ENCODE data around the gene CSTF2. TPM values are rescaled to one million over a fixed set of nuclear protein-coding genes. Genes with fewer than 3 reads are reported as not detected.
A peak's percentile ranks its signal among the peaks of the same experiment; 100 is the strongest.

Gene CSTF2
- polyA plus RNA-seq, 2 of the 4 experiments (the other 2 are of a cell fraction), result 33.2 to 47.0 TPM

DNA sequence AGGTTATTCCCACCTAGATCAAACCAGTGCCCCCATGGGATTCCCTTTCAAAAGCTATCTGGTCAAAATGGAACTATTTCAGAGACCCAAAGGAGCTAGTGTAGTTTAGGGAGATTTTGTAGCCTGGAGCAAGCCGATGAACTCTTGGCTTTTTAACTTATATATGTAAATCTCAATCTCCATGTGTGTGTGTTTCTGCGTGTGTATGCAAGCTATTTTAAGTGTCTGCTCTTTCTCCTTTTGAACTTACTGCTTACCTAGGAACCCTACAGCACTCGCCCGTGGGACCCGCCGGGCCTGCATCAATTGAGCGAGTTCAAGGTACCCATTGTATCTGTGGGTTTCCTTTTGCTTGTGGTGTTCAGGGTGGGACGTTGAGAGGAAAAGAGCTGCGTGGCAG lies 10.4 kb downstream of the CSTF2 start:
- ATAC-seq, result no peak
- no peak for FAIRE-seq
- Histone ChIP-seq H3K27ac (no peak overlapping the region), H3K4me3 (no peak overlapping the region), H3K4me2 (no peak overlapping the region), H3K4me1 (no peaks in the 10 kb centered on the region), H3K9me3 (no peaks in the 10 kb centered on the region)
- 91% methylated on average over 9 of the region's 9 CpGs for WGBS (ENCODE audit: missing lambda C conversion rate)
- DNase-seq (ENCODE audit: low read depth in 1 of 2, low spot score in 1 of 2), result no peak
- POLR2A ChIA-PET, result no interaction called here
- CTCF ChIA-PET, result no interaction called here
- no peak for TF ChIP-seq HOXB13 (CRISPR knock-in tag; IDR thresholded peaks at IDR 0.05; ENCODE audit: low read depth)
- TF ChIP-seq POLR2A (IDR thresholded peaks at IDR 0.05; ENCODE audit: low read length), result no peak
- TF ChIP-seq RNF2 (IDR thresholded peaks at IDR 0.05; ENCODE audit: borderline replicate concordance, low read depth), result no peak
- TF ChIP-seq, protein P1, sequence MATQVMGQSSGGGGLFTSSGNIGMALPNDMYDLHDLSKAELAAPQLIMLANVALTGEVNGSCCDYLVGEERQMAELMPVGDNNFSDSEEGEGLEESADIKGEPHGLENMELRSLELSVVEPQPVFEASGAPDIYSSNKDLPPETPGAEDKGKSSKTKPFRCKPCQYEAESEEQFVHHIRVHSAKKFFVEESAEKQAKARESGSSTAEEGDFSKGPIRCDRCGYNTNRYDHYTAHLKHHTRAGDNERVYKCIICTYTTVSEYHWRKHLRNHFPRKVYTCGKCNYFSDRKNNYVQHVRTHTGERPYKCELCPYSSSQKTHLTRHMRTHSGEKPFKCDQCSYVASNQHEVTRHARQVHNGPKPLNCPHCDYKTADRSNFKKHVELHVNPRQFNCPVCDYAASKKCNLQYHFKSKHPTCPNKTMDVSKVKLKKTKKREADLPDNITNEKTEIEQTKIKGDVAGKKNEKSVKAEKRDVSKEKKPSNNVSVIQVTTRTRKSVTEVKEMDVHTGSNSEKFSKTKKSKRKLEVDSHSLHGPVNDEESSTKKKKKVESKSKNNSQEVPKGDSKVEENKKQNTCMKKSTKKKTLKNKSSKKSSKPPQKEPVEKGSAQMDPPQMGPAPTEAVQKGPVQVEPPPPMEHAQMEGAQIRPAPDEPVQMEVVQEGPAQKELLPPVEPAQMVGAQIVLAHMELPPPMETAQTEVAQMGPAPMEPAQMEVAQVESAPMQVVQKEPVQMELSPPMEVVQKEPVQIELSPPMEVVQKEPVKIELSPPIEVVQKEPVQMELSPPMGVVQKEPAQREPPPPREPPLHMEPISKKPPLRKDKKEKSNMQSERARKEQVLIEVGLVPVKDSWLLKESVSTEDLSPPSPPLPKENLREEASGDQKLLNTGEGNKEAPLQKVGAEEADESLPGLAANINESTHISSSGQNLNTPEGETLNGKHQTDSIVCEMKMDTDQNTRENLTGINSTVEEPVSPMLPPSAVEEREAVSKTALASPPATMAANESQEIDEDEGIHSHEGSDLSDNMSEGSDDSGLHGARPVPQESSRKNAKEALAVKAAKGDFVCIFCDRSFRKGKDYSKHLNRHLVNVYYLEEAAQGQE (IDR thresholded peaks at IDR 0.05), result no peak

DNA sequence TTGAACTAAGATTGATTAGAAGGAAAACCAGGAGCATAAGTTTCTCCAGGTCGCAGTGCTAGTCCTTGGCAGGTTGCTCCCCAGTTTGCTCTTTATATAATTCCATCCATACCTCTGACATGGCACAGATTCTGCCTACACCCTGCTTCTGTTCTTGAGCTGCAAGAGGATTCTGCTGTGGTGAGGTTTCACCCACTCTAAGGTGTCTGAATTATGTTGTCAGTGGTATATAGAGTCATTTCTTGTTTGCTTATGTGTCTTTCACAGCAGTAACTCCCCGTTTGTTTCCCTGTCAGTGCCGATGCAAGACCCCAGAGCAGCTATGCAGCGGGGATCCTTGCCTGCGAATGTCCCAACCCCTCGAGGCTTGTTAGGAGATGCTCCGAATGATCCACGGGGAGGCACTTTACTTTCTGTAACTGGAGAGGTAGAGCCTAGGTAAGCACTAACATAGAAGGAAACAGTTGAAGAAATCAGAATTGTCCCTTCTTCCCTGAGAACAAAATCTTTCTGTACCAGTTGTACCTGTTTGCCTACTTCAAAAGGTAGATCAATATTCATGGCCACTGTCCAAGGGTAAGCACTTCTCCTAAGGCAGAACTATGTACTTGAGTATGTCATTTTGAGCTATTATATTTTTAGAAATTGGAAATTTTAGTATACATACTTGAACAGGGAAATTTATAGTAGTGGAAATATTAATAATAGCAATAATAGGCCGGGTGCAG lies 11.2 kb downstream of the CSTF2 start:
- Histone ChIP-seq H3K4me3 (no peak overlapping the region), H3K9me3 (no peaks in the 10 kb centered on the region), H3K4me2 (no peak overlapping the region), H3K4me1 (no peaks in the 10 kb centered on the region), H3K27ac (no peak overlapping the region)
- 92% methylated on average over 9 of the region's 9 CpGs for WGBS (ENCODE audit: missing lambda C conversion rate)
- POLR2A ChIA-PET, result no interaction called here
- ATAC-seq (no peak), FAIRE-seq (peak; percentile 32), DNase-seq (ENCODE audit: low read depth in 1 of 2, low spot score in 1 of 2) (no peak)
- TF ChIP-seq HOXB5 (CRISPR knock-in tag; IDR thresholded peaks at IDR 0.05) (no peak), NFE2L2 (conservative IDR thresholded peaks at IDR 0.05; ENCODE audit: low read length) (no peak), EHMT2 (IDR thresholded peaks at IDR 0.05; ENCODE audit: low read depth) (no peak), RARB (CRISPR knock-in tag; IDR thresholded peaks at IDR 0.05) (no peak), CBX8 (IDR thresholded peaks at IDR 0.05) (no peak)
- TF ChIP-seq, protein P2, sequence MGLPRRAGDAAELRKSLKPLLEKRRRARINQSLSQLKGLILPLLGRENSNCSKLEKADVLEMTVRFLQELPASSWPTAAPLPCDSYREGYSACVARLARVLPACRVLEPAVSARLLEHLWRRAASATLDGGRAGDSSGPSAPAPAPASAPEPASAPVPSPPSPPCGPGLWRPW (IDR thresholded peaks at IDR 0.05), result no peak
- CTCF ChIA-PET, result interaction anchor here (1.4 kb wide), 1 partner anchor 63 kb away, joined by 4 read pairs; no protein-coding TSS in a partner anchor

DNA sequence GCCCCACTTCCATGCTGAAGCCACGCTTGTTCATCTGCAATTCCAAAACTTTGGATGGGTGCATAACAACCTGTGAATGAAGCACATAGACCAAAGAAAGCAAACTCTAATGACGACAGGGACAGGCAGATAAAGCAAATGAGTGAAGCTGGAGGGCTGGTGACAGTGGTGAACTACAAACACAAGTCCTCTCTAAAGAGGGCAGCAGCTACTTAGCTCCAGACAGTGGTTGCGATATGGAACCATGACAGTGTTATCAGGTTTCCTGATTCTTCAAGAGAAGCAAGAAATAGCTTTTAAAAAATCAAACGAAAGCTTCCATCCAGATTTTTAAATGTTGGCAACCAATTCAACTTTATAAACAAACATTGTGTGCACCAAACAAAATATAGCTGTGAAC lies 30.1 kb downstream of the CSTF2 start:
- FAIRE-seq (no peak), ATAC-seq (no peak)
- POLR2A ChIA-PET, result no interaction called here

More for the DNA sequence above, 30.1 kb downstream of the CSTF2 start:
- TF ChIP-seq EHF (CRISPR knock-in tag; IDR thresholded peaks at IDR 0.05), result no peak
- TF ChIP-seq, protein P3, sequence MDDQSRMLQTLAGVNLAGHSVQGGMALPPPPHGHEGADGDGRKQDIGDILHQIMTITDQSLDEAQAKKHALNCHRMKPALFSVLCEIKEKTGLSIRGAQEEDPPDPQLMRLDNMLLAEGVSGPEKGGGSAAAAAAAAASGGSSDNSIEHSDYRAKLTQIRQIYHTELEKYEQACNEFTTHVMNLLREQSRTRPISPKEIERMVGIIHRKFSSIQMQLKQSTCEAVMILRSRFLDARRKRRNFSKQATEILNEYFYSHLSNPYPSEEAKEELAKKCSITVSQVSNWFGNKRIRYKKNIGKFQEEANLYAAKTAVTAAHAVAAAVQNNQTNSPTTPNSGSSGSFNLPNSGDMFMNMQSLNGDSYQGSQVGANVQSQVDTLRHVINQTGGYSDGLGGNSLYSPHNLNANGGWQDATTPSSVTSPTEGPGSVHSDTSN (IDR thresholded peaks at IDR 0.05), result no peak
- TF ChIP-seq ZFP36 (IDR thresholded peaks at IDR 0.05; ENCODE audit: borderline replicate concordance, partially characterized antibody), result no peak
- TF ChIP-seq BHLHE40 (IDR thresholded peaks at IDR 0.05; ENCODE audit: low read depth, low read length), result no peak
- no peak for TF ChIP-seq CHD4 (IDR thresholded peaks at IDR 0.05; ENCODE audit: borderline replicate concordance)
- no peak for TF ChIP-seq POLR2AphosphoS2 (conservative IDR thresholded peaks at IDR 0.05; ENCODE audit: low read length)
- TF ChIP-seq MAZ (IDR thresholded peaks at IDR 0.05; ENCODE audit: borderline replicate concordance, low read depth, low read length), result no peak
- TF ChIP-seq ZNF302 (CRISPR knock-in tag; IDR thresholded peaks at IDR 0.05), result no peak
- TF ChIP-seq, protein P4, sequence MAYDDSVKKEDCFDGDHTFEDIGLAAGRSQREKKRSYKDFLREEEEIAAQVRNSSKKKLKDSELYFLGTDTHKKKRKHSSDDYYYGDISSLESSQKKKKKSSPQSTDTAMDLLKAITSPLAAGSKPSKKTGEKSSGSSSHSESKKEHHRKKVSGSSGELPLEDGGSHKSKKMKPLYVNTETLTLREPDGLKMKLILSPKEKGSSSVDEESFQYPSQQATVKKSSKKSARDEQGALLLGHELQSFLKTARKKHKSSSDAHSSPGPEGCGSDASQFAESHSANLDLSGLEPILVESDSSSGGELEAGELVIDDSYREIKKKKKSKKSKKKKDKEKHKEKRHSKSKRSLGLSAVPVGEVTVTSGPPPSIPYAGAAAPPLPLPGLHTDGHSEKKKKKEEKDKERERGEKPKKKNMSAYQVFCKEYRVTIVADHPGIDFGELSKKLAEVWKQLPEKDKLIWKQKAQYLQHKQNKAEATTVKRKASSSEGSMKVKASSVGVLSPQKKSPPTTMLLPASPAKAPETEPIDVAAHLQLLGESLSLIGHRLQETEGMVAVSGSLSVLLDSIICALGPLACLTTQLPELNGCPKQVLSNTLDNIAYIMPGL (CRISPR knock-in tag; IDR thresholded peaks at IDR 0.05; ENCODE audit: borderline replicate concordance), result no peak
- TF ChIP-seq, protein P5, sequence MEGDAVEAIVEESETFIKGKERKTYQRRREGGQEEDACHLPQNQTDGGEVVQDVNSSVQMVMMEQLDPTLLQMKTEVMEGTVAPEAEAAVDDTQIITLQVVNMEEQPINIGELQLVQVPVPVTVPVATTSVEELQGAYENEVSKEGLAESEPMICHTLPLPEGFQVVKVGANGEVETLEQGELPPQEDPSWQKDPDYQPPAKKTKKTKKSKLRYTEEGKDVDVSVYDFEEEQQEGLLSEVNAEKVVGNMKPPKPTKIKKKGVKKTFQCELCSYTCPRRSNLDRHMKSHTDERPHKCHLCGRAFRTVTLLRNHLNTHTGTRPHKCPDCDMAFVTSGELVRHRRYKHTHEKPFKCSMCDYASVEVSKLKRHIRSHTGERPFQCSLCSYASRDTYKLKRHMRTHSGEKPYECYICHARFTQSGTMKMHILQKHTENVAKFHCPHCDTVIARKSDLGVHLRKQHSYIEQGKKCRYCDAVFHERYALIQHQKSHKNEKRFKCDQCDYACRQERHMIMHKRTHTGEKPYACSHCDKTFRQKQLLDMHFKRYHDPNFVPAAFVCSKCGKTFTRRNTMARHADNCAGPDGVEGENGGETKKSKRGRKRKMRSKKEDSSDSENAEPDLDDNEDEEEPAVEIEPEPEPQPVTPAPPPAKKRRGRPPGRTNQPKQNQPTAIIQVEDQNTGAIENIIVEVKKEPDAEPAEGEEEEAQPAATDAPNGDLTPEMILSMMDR (IDR thresholded peaks at IDR 0.05), result no peak
- TF ChIP-seq RNF2 (IDR thresholded peaks at IDR 0.05; ENCODE audit: borderline replicate concordance, low read depth), result no peak
- no peak overlapping the region for H3K4me2 ChIP-seq
- 73% methylated on average over 4 of the region's 4 CpGs for WGBS (ENCODE audit: missing lambda C conversion rate)
- H3K4me3 ChIP-seq, result no peak overlapping the region
- DNase-seq (ENCODE audit: low read depth in 1 of 2, low spot score in 1 of 2), result no peak
- no peaks in the 10 kb centered on the region for H3K4me1 ChIP-seq
- no peak overlapping the region for H3K27ac ChIP-seq
- no peaks in the 10 kb centered on the region for H3K9me3 ChIP-seq
- CTCF ChIA-PET, result no interaction called here
